A375 (cell line): ENCODE results near the gene FBXO39. TPM values are rescaled to one million over a fixed set of nuclear protein-coding genes. Genes with fewer than 3 reads are reported as not detected.

Source experiments
- small RNA-seq: library from RNA; depleted of rRNA; stranded (forward); fragments of <200 nt; gene quantifications from one replicate; pipeline ENCODE3, GENCODE V24; 2014
- total RNA-seq: library from RNA; depleted of rRNA; stranded (reverse); fragments of >200 nt; shearing (Covaris generic); gene quantifications from 2 replicates; pipeline ENCODE4 v1.2.3, GENCODE V29; 2014; rRNA removed

FBXO39 gene
- total RNA-seq: not detected in 2 replicates

DNA sequence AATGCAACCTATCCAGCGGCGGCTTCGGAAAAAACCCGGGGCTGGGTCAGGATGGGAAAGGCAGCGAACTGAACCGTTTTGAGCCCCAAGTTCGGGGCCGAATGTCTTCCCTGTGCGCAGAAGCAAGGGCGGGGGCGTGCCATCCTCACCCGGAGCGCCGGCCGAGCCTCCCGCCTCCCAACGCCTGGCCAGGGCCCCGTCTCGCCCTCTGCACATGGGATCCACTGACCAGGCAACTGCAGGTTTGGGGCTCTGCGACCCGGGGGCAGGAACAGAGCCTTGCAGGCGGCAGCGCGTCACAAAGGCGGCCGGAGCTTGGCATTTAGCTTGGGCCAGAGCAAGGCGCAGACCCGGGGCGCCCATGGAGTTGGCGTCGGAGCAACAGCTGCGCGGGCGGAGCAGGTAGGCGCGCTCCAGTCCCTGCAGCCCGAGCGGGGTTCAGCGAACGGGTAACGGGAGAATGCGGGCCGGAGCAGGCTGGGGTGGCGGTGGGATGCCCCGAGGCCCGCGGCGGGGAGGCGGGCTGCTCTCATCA, at the start of gene FBXO39:
FBXO39 (plus strand) TSS at position 345 of the 535 bp plus-strand sequence. CDS start 3,654 bp downstream, outside the sequence.

DNA sequence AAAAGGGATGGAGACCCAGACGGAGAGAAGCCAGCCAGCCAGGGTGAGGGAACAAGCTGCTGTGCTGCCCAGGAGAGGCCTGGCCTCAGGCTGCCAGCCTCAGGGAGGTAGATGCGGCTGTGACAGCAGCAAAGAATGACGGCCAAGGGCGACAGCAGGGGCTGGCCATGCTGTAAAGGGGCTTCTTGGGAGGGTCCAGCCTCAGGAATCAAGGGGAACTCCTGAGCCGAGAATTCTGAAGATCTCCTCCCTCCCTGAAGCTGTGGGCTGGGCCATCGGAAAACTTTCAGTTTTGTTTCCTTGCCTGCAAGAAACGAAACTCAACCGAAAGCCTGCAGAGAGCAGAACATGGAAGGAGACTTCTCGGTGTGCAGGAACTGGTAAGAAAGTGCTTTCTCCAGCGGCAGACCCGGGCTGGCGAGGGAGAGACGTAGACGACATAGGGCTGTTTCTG, 20.3 kb upstream of the FBXO39 start, which contains the start of gene XAF1:
XAF1 (plus strand) TSS at position 316 of the 454 bp plus-strand sequence; CDS start at position 349, 33 bp downstream.

DNA sequence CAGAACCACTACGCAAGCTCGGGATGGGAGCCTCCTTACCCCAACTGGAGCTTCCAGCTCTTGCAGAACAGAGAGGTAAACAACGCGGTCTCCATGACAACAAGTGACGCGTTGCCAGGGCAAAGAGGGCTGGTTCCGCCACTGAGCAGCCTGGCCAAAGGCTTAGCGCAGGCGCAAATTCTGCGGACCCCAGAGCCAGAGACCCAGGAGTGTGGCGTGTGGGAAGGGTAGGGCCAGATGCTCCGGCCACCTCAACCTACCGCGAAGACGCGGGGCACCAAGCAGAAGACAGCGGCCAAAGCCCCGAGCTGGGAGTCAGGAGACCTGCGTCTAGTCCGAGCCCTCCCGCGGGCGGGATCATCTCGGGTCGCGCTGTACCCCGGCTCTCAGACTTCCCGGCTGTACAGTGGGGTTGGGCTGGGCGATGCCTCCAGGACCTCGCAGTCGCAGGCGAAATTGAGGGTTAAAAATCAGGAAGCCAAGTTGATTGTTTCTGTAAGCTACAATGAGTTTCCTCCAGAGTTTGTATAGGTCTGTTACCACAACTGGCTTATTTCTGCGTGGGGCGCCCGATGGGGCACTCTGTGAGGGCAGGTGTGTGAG, 55.7 kb downstream of the FBXO39 start, which contains the start of gene TEKT1:
TEKT1 (minus strand) TSS at position 69 of the 603 bp plus-strand sequence. CDS start 1,353 bp downstream, outside the sequence.

Small RNAs within 50 kb of the gene (small RNA-seq; reads per million reads assigned to genes)
- gene AC004706.2: not detected

Other genes with a start within 250 kb of the FBXO39 start
- 1.1 TPM in 2 replicates for gene PITPNM3, start 219.7 kb upstream of the FBXO39 start, total RNA-seq
- 14.6 and 15.0 TPM in 2 replicates for gene KIAA0753, start 135.5 kb upstream of the FBXO39 start, total RNA-seq
- 171 and 208 TPM in 2 replicates for gene TXNDC17, start 135.2 kb upstream of the FBXO39 start, total RNA-seq
- gene MED31, start 124.6 kb upstream of the FBXO39 start, total RNA-seq: 11.1 and 12.5 TPM in 2 replicates
- gene C17orf100, start 124.5 kb upstream of the FBXO39 start, total RNA-seq: 0.15 and 0.45 TPM in 2 replicates
- 0.19 and 0.26 TPM in 2 replicates for gene SLC13A5, start 62.8 kb upstream of the FBXO39 start, total RNA-seq
- 0.72 and 5.2 TPM in 2 replicates for gene XAF1, start 20.2 kb upstream of the FBXO39 start, total RNA-seq
- not detected in 2 replicates for gene TEKT1, start 55.5 kb downstream of the FBXO39 start, total RNA-seq
- gene ALOX12, start 219.8 kb downstream of the FBXO39 start, total RNA-seq: not detected in 2 replicates
- 89.7 and 140 TPM in 2 replicates for gene RNASEK, start 236.4 kb downstream of the FBXO39 start, total RNA-seq
- not detected in 2 replicates for gene BCL6B, start 246.8 kb downstream of the FBXO39 start, total RNA-seq